Activated CD4-positive, alpha-beta T cell treated with anti-CD3 and anti-CD28 coated beads for 24 hours (primary cell): ENCODE measurements around the gene GCM1.

Experiments used
- DNase-seq, 2 donors: peaks; one replicate each; pipeline ENCODE4 v3.0.0-alpha.2; 2020; ENCODE audit warnings: low read depth in 2 of 2

Gene GCM1

GRCh38 chr6:53104916-53105315 is 43.7 kb downstream of the GCM1 start:
- no peak for DNase-seq

- DNase-seq: no peak
Measured at GRCh38 chr6:53103993-53104675, 44.5 kb downstream of the GCM1 start.

- no peak for DNase-seq
Measured at GRCh38 chr6:53101006-53101405, 47.6 kb downstream of the GCM1 start.

GRCh38 chr6:53100561-53100960 is 48.1 kb downstream of the GCM1 start:
- no peak for DNase-seq

GRCh38 chr6:53095716-53096115 is 52.9 kb downstream of the GCM1 start:
- no peak for DNase-seq

GRCh38 chr6:53095270-53095669 is 53.4 kb downstream of the GCM1 start:
- no peak for DNase-seq

GRCh38 chr6:53090576-53090975 is 58.1 kb downstream of the GCM1 start:
- no peak for DNase-seq

GRCh38 chr6:53089948-53090347 is 58.7 kb downstream of the GCM1 start:
- DNase-seq: no peak

GRCh38 chr6:53086302-53086701 is 62.3 kb downstream of the GCM1 start:
- DNase-seq: no peak

- DNase-seq: no peak
Measured at GRCh38 chr6:53080813-53081212, 67.8 kb downstream of the GCM1 start.
